Effector memory CD8-positive, alpha-beta T cell (primary cell): ENCODE measurements around the gene APRT.
A peak's percentile ranks its signal among the peaks of the same experiment; 100 is the strongest.
"Not testable (repeated sequence)": the region's sequence is repeated elsewhere in the genome, so short reads cannot be mapped to it uniquely, and the experiment has no call there.

Experiments used
- ATAC-seq: fragments of 150-1000 bp; cut with Tn5 transposase; replicated peaks from 2 replicates; pipeline ENCODE4 v1.10.0; 2021; ENCODE audit warnings: mild to moderate bottlenecking, moderate library complexity
- DNase-seq, 3 experiments: peaks; one replicate each; pipeline ENCODE4 v3.0.0; 2021
- H3K27ac Mint-ChIP-seq, 2 donors: one replicate each; pipeline ENCODE4 v1.8.0; 2022; ENCODE audit warnings: mild to moderate bottlenecking in 2 of 2, mixed read lengths in 2 of 2, moderate library complexity in 2 of 2
- H3K27me3 Mint-ChIP-seq, 2 donors: one replicate each; pipeline ENCODE4 v1.8.0; 2022; ENCODE audit warnings: mixed read lengths in 2 of 2
- H3K36me3 Mint-ChIP-seq: one replicate; pipeline ENCODE4 v1.8.0; 2022; ENCODE audit warnings: mild to moderate bottlenecking, moderate library complexity, mixed read lengths; ENCODE audit not compliant: insufficient read depth
- H3K4me1 Mint-ChIP-seq, 2 donors: one replicate each; pipeline ENCODE4 v1.8.0; 2022; ENCODE audit warnings: low read depth in 2 of 2, mixed read lengths in 2 of 2
- H3K4me3 Mint-ChIP-seq, 2 donors: one replicate each; pipeline ENCODE4 v1.8.0; 2022; ENCODE audit warnings: mild to moderate bottlenecking in 2 of 2, mixed read lengths in 2 of 2, moderate library complexity in 2 of 2
- H3K9me3 Mint-ChIP-seq, 2 donors: one replicate each; pipeline ENCODE4 v1.8.0; 2022; ENCODE audit warnings: mixed read lengths in 2 of 2

The APRT gene

DNA sequence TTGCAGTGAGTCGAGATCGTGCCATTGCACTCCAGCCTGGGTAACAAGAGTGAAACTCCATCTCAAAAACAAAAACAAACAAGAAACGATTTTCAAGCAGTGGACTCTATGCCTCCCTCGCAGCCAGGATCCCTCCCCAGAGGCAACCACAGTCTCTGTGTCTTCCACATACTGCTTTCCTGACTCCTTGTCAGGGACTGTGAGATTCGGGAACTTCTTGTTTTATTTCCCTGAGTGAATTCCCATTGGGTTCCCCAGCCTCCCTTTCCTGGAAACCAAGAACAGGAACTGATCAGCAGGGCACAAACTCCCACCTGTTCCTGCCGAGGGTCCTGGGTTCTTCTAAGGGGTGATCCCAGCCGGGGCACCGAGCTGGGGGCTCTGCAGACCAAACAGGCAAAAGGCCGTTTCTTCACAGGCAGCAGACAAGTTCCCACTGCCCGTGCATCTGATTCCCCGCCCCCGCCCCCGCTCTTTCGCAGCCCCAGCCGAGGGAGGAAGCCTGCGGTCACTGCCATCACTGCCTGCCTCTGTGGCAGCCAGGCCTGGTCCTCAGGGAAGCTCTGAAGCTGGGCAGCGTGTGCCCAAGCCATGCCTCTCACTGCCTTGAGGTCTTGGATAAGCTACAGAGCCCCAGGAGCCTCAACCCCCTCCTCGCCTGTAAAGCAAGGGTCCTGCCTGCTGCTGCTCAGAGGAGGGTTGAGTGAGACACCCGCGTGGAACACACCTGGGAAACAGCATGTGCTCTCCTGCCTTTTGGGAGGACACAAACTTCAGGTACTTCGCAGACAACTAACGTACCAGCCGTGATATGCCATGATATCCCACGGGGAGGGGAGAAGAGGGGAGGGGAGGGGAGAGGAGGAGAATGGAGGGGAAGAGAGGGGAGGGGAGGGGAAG is 21.2 kb downstream of the APRT start:
- H3K9me3 Mint-ChIP-seq, result no peaks in the 10 kb centered on the region
- H3K27me3 Mint-ChIP-seq, result no peaks in the 10 kb centered on the region
- H3K4me3 Mint-ChIP-seq, result peak overlapping the region; percentile 70 to 80
- peaks cover 4% of the 10 kb centered on the region for H3K36me3 Mint-ChIP-seq
- DNase-seq, result peak in 1 of 3 experiments; percentile 32
- ATAC-seq, result peak; percentile 80
- H3K4me1 Mint-ChIP-seq, result peaks cover 34 to 45% of the 10 kb centered on the region in 2 donors
- H3K27ac Mint-ChIP-seq, result peak overlapping the region; percentile 82 to 87

GRCh38 chr16:88789594-88789993 is 22.1 kb downstream of the APRT start:
- peak overlapping the region; percentile 70 to 80 for H3K4me3 Mint-ChIP-seq

GRCh38 chr16:88788749-88789148 is 23.0 kb downstream of the APRT start:
- not testable (repeated sequence) for H3K27me3 Mint-ChIP-seq, H3K27ac Mint-ChIP-seq, DNase-seq, H3K36me3 Mint-ChIP-seq, H3K9me3 Mint-ChIP-seq, ATAC-seq, H3K4me3 Mint-ChIP-seq
- H3K4me1 Mint-ChIP-seq, result peaks cover 25 to 35% of the 10 kb centered on the region in 2 donors

More at GRCh38 chr16:88789594-88789993, 22.1 kb downstream of the APRT start:
- Mint-ChIP-seq H3K4me1 (peaks cover 25 to 36% of the 10 kb centered on the region in 2 donors), H3K9me3 (no peaks in the 10 kb centered on the region), H3K27me3 (no peaks in the 10 kb centered on the region), H3K36me3 (peaks cover 4% of the 10 kb centered on the region), H3K27ac (peak overlapping the region; percentile 82 to 87)
- no peak for ATAC-seq
- no peak for DNase-seq

- peaks cover 34 to 38% of the 10 kb centered on the region in 2 donors for H3K4me1 Mint-ChIP-seq
- no peaks in the 10 kb centered on the region for H3K27me3 Mint-ChIP-seq
- peak overlapping the region in 1 of 2 donors; percentile 65 for H3K27ac Mint-ChIP-seq
- H3K9me3 Mint-ChIP-seq, result no peaks in the 10 kb centered on the region
- H3K4me3 Mint-ChIP-seq, result no peak overlapping the region
- DNase-seq (no peak), ATAC-seq (no peak)
- peaks cover 10% of the 10 kb centered on the region for H3K36me3 Mint-ChIP-seq
Observed at GRCh38 chr16:88787579-88788314, 24.0 kb downstream of the APRT start.

DNA sequence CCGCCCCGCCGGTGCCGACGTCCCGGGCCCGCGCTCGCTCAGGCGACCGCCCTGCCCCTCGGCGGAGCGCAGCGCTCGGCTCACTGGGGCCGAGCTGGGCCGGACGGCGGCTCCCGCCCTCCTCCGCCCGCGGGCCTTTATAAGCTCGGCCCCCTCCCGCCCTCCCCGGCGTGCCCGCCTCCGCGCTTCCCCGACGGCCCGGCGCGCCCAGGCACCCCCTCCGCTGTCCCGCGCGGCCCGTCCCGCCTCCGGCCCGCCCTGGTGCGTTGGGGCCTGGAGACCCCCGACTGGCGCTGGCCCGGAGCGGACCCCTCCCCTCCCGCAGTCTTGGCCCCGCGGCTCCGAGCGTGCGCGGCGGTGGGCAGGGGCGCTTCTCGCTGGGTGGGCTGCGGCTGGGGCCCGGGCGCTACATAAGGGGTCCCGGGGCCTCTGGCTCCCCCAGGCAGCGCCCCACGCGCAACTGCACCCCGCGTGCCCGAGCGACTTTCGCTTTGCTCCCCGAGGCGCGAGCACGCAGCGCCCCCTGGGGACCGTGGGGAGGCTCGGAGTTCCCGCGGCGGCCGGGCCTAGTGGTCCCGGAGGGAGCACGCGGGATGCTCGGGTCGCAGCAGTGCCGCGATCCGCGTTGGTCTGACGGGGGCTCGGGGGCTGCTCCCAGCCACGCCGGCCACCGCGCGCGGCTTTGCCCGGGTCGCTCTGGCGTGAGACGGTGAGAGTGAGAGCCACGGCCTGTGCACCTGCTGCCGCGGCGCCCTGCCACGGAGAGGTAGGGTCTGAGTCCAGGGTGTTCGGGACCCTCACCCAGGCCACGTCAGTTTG is 26.4 kb downstream of the APRT start, which contains the start of gene PIEZO1:
PIEZO1 (minus strand) TSS at position 115 of the 819 bp plus-strand sequence. CDS start 256 bp downstream, outside the sequence.
- peak; percentile 83 to 88 (median 86) for DNase-seq
- Mint-ChIP-seq H3K9me3 (no peaks in the 10 kb centered on the region), H3K4me1 (peaks cover 40 to 42% of the 10 kb centered on the region in 2 donors), H3K36me3 (peaks cover 17% of the 10 kb centered on the region), H3K4me3 (peak within 1 kb of the TSS; percentile 72 to 75), H3K27me3 (no peaks in the 10 kb centered on the region), H3K27ac (peak within 1 kb of the TSS in 1 of 2 donors; percentile 91)
- peak; percentile 46 for ATAC-seq

DNA sequence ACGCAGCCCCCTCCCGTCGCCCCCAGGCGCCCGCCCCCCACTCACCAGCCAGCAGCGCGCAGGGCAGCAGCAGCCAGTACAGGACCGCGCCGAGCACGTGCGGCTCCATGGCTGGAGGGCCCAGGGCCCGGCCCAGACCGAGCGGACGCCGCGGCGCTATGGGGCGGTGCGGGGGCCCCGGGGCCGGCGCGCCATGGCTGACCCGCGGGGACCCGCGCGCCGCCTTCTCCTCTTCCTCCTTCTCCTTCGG is 26.9 kb downstream of the APRT start:
- Mint-ChIP-seq H3K27ac (no peak overlapping the region), H3K27me3 (no peaks in the 10 kb centered on the region), H3K36me3 (peaks cover 17% of the 10 kb centered on the region), H3K4me1 (peaks cover 39 to 42% of the 10 kb centered on the region in 2 donors), H3K4me3 (peak overlapping the region; percentile 72 to 75), H3K9me3 (no peaks in the 10 kb centered on the region)
- DNase-seq, result no peak
- ATAC-seq, result peak; percentile 5

GRCh38 chr16:88784074-88784855 is 27.5 kb downstream of the APRT start:
- DNase-seq, result peak in 2 of 3 experiments; percentile 41 to 43
- peak; percentile 16 for ATAC-seq
- Mint-ChIP-seq H3K36me3 (peaks cover 17% of the 10 kb centered on the region), H3K27ac (peak overlapping the region; percentile 90 to 91), H3K9me3 (no peaks in the 10 kb centered on the region), H3K4me3 (peak overlapping the region; percentile 72 to 75), H3K4me1 (peaks cover 40 to 41% of the 10 kb centered on the region in 2 donors), H3K27me3 (no peaks in the 10 kb centered on the region)

- DNase-seq (no peak), ATAC-seq (no peak)
- Mint-ChIP-seq H3K9me3 (no peaks in the 10 kb centered on the region), H3K27ac (peak overlapping the region; percentile 90 to 91), H3K4me1 (peaks cover 42% of the 10 kb centered on the region in 2 donors), H3K36me3 (peaks cover 18% of the 10 kb centered on the region), H3K27me3 (no peaks in the 10 kb centered on the region), H3K4me3 (peak overlapping the region; percentile 72 to 75)
Observed at GRCh38 chr16:88783391-88784073, 28.2 kb downstream of the APRT start.

DNA sequence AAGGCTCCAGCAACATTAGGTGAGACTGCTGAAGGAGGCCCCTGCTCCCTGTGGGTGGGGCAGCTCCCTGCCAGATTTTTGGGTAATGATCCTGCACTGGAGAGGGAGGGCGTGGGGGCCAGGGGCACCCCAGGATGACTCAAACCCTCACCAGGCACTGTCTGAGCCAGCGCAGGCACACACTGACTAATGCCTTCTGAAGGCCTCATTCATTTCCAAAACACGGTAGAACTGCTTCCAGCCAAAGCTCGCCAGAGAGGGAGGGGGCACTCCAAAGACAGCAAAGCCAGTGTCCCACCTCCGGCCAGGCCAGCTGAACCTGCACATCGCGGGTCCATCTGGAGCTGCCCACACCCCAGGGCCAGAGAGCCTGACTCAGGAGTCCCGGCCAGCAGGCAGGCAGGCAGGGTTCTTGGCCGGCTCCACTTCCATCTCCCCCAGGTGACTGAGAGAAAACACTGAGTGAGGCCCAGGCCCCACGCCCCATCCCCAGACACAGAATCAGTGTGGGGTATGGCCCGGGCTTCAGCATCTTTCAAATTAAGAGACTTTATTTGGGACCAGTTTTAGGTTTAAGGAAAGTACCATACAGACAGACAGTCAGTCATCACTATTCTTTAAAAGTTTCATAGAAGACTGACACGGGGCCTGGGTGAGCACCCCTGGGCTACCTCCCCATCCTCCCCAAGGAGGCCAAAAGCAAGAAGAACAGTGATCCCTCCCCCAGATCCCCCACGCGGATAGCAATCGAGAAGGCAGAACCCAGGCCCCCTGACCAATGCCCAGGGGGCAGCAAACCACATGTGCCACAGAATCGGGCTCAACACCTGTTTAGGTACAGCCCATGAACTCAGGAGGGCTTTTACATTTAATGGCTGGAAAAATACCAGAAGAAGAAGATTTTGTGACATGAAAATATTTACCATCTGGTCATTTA is 29.0 kb downstream of the APRT start:
- H3K36me3 Mint-ChIP-seq, result peaks cover 26% of the 10 kb centered on the region
- DNase-seq (no peak), ATAC-seq (no peak)
- H3K4me1 Mint-ChIP-seq, result peaks cover 49 to 50% of the 10 kb centered on the region in 2 donors
- H3K27ac Mint-ChIP-seq, result peak overlapping the region; percentile 90 to 91
- no peaks in the 10 kb centered on the region for H3K9me3 Mint-ChIP-seq
- no peaks in the 10 kb centered on the region for H3K27me3 Mint-ChIP-seq
- H3K4me3 Mint-ChIP-seq, result peak overlapping the region; percentile 72 to 75

DNA sequence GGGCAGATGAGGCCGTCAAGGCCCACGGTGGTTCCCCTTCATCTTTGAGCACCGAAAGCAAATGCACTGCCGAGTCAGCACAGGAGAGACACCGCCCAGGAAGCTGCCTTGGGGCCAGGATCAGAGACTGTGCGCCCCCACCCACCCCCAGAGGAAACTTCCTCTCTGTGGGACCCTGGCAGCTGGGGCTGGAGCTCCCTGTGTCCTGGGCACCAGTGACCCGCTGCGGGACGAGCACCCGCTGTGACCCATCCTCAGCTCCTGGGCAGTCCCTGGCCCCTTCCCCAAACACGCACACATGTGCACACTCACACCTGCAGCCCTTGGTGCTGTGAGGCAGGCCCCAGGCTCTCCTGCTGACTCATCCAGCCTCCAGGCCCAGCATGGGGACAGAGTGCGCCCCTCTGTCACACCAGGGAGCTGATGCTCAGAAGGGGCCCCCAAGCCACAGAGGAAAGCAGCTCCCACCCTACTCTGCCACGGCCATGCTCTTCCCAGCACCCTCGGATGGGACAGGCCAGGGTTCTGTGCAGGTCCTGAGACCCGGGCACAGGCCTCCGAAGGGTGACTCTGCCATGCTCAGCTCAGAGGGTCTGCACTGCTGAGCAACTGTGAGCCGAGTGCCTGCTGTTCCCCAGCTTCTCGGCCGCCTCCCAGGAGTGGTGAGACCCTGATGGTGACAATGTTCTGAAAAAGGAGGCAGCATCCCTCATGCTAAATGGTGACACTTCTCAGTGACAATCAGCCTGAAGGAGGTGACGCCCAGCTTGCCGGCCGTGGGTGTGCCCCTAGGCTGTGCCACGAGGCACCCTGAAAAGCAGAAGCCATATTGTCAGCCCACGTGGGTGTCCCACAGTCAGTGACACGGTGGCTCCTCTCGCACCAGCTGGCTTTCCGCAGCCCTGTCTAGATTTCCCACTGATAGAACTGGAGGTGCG is 30.3 kb downstream of the APRT start:
- ATAC-seq, result peak; percentile 64
- Mint-ChIP-seq H3K27me3 (no peaks in the 10 kb centered on the region), H3K4me3 (peak overlapping the region; percentile 72 to 75), H3K9me3 (no peaks in the 10 kb centered on the region), H3K36me3 (peaks cover 34% of the 10 kb centered on the region), H3K4me1 (peaks cover 53 to 57% of the 10 kb centered on the region in 2 donors), H3K27ac (peak overlapping the region; percentile 90 to 91)
- DNase-seq, result peak; percentile 63 to 68 (median 63)
